ENCODE data around the gene ANK3. TPM values are rescaled to one million over a fixed set of nuclear protein-coding genes. Genes with fewer than 3 reads are reported as not detected.

Gene ANK3
- total RNA-seq, 1 experiment from 2014 or later: 69.6 TPM

GRCh38 chr10:60428387-60428737 lies 38.7 kb upstream of the ANK3 start:
- no peak for ATAC-seq

GRCh38 chr10:60427709-60428386 lies 38.2 kb upstream of the ANK3 start:
- H3K27ac Mint-ChIP-seq: no peak overlapping the region
- ATAC-seq (no peak), DNase-seq (ENCODE audit: low spot score) (no peak)
- ChIA-PET POLR2A (no interaction called here), CTCF (interaction anchor here (1.0 kb wide), 1 partner anchor 189 kb away, joined by 3 read pairs; no protein-coding TSS in a partner anchor)
- H3K4me3 Mint-ChIP-seq: no peak overlapping the region
- H3K4me1 Mint-ChIP-seq: peaks cover 10% of the 10 kb centered on the region
- H3K36me3 Mint-ChIP-seq: no peaks in the 10 kb centered on the region
- TF ChIP-seq ZNF138 (CRISPR knock-in tag; conservative IDR thresholded peaks at IDR 0.05) (no peak), ATF1 (CRISPR knock-in tag; IDR thresholded peaks at IDR 0.05) (no peak), TEAD4 (CRISPR knock-in tag; IDR thresholded peaks at IDR 0.05) (no peak), ZNF121 (CRISPR knock-in tag; IDR thresholded peaks at IDR 0.05) (no peak), KAT7 (CRISPR knock-in tag; IDR thresholded peaks at IDR 0.05; ENCODE audit: borderline replicate concordance) (no peak), ZSCAN18 (CRISPR knock-in tag; IDR thresholded peaks at IDR 0.05) (no peak), CREB1 (CRISPR knock-in tag; IDR thresholded peaks at IDR 0.05) (no peak), SOX15 (CRISPR knock-in tag; IDR thresholded peaks at IDR 0.05) (no peak), EMX1 (CRISPR knock-in tag; IDR thresholded peaks at IDR 0.05) (no peak), OVOL2 (CRISPR knock-in tag; IDR thresholded peaks at IDR 0.05; ENCODE audit: borderline replicate concordance) (no peak), ZNF263 (CRISPR knock-in tag; IDR thresholded peaks at IDR 0.05; ENCODE audit: low read depth) (no peak)
- H3K27me3 Mint-ChIP-seq (ENCODE audit: low read depth): no peaks in the 10 kb centered on the region; the same call in 1 of the 2 replicates
- H3K9me3 Mint-ChIP-seq: no peaks in the 10 kb centered on the region

More at GRCh38 chr10:60428387-60428737, 38.7 kb upstream of the ANK3 start:
- Mint-ChIP-seq H3K4me1 (peaks cover 13% of the 10 kb centered on the region), H3K27me3 (ENCODE audit: low read depth) (no peaks in the 10 kb centered on the region; the same call in 1 of the 2 replicates), H3K4me3 (no peak overlapping the region), H3K27ac (no peak overlapping the region), H3K36me3 (no peaks in the 10 kb centered on the region), H3K9me3 (no peaks in the 10 kb centered on the region)
- TF ChIP-seq E2F1 (CRISPR knock-in tag; IDR thresholded peaks at IDR 0.05) (no peak), ARID4B (CRISPR knock-in tag; IDR thresholded peaks at IDR 0.05; ENCODE audit: borderline replicate concordance) (no peak), NR2C2 (CRISPR knock-in tag; IDR thresholded peaks at IDR 0.05) (no peak), RORB (CRISPR knock-in tag; IDR thresholded peaks at IDR 0.05) (no peak)
- ChIA-PET CTCF (interaction anchor here (1.0 kb wide), 1 partner anchor 190 kb away, joined by 3 read pairs; no protein-coding TSS in a partner anchor), POLR2A (no interaction called here)
- DNase-seq (ENCODE audit: low spot score): no peak

- Mint-ChIP-seq H3K9me3 (no peaks in the 10 kb centered on the region), H3K4me3 (no peak overlapping the region), H3K4me1 (peaks cover 9% of the 10 kb centered on the region), H3K36me3 (no peaks in the 10 kb centered on the region), H3K27me3 (ENCODE audit: low read depth) (peaks cover 7% of the 10 kb centered on the region; the same call in 1 of the 2 replicates), H3K27ac (no peak overlapping the region)
- ChIA-PET POLR2A (no interaction called here), CTCF (no interaction called here)
- ATAC-seq: no peak
- TF ChIP-seq ATF6 (CRISPR knock-in tag; IDR thresholded peaks at IDR 0.05): no peak
- no peak for DNase-seq (ENCODE audit: low spot score)
Measured at GRCh38 chr10:60427148-60427547, 37.5 kb upstream of the ANK3 start.

Measured in WTC11 (cell line).